IMR-90 (cell line): ENCODE data around the gene E2F4. TPM values are rescaled to one million over a fixed set of nuclear protein-coding genes. Genes with fewer than 3 reads are reported as not detected.

Source experiments
- ATAC-seq: fragments of 200-7000 bp; cut with Tn5 transposase; 2 replicates; pipeline ENCODE4 v1.9.1; 2020; ENCODE audit warnings: low read depth, mild to moderate bottlenecking, moderate library complexity
- BruUV-seq: library from RNA; stranded (reverse); fragments of 400-500 nt; replicated peaks from 2 replicates; lab custom pipeline; 2021; lab: Mats Ljungman, UMichigan
- CTCF ChIA-PET: fragments of 300-600 bp; formaldehyde crosslinking; extraction: SDS; loops from one replicate; lab custom pipeline; 2021; ENCODE audit warnings: antibody characterized with exemption; lab: Yijun Ruan, JAX
- POLR2A ChIA-PET: fragments of 300-600 bp; sonication (Branson Sonifier 250); formaldehyde crosslinking; loops from one replicate; lab custom pipeline; 2022; ENCODE audit warnings: antibody characterized with exemption; ENCODE audit not compliant: unreplicated experiment; lab: Charles Lee
- DNase-seq: peaks from one replicate; pipeline ENCODE4 v3.0.0; 2013
- H2AFZ ChIP-seq: replicated peaks from 2 replicates; pipeline ENCODE3; 2013; ENCODE audit warnings: low read length, mild to moderate bottlenecking; ENCODE audit not compliant: poor library complexity
- H2AK5ac ChIP-seq: 2 replicates; pipeline ENCODE4 v1.6.1; 2013; ENCODE audit warnings: low read depth, low read length, inconsistent platforms
- H2AK9ac ChIP-seq: replicated peaks from 2 replicates; pipeline ENCODE3; 2013; ENCODE audit warnings: mild to moderate bottlenecking, low read depth, low read length, moderate library complexity; ENCODE audit not compliant: poor library complexity
- H2BK120ac ChIP-seq: 2 replicates; pipeline ENCODE4 v1.6.1; 2013; ENCODE audit warnings: low read depth, low read length, inconsistent platforms
- H2BK15ac ChIP-seq: 3 replicates; pipeline ENCODE4 v1.6.1; 2013; ENCODE audit warnings: low read depth, low read length, inconsistent platforms
- H2BK20ac ChIP-seq: 2 replicates; pipeline ENCODE4 v1.6.1; 2013; ENCODE audit warnings: low read depth, mild to moderate bottlenecking, inconsistent platforms, low read length, moderate library complexity
- H2BK5ac ChIP-seq: 2 replicates; pipeline ENCODE4 v1.6.1; 2013; ENCODE audit warnings: mild to moderate bottlenecking, low read depth, low read length, inconsistent platforms; ENCODE audit not compliant: poor library complexity, severe bottlenecking
- H3K14ac ChIP-seq: replicated peaks from 2 replicates; pipeline ENCODE4 v1.6.1; 2013; ENCODE audit warnings: low read depth, low read length, inconsistent platforms
- H3K18ac ChIP-seq: 2 replicates; pipeline ENCODE4 v1.6.1; 2013; ENCODE audit warnings: low read depth, low read length, control low read depth
- H3K23ac ChIP-seq: 2 replicates; pipeline ENCODE4 v1.6.1; 2013; ENCODE audit warnings: low read depth, low read length, inconsistent platforms
- H3K27ac ChIP-seq: 2 replicates; pipeline ENCODE4 v1.5.1; 2013; ENCODE audit warnings: mild to moderate bottlenecking, control low read depth, low read length; ENCODE audit not compliant: insufficient read depth
- H3K27me3 ChIP-seq: 2 replicates; pipeline ENCODE4 v1.6.1; 2013; ENCODE audit warnings: low read length; ENCODE audit not compliant: control insufficient read depth, insufficient read depth
- H3K36me3 ChIP-seq: 2 replicates; pipeline ENCODE4 v1.6.1; 2013; ENCODE audit warnings: low read length, mixed read lengths; ENCODE audit not compliant: control insufficient read depth, insufficient read depth
- H3K4ac ChIP-seq: 2 replicates; pipeline ENCODE4 v1.6.1; 2013; ENCODE audit warnings: low read depth, low read length, inconsistent platforms
- H3K4me1 ChIP-seq: 2 replicates; pipeline ENCODE4 v1.6.1; 2013; ENCODE audit warnings: low read length, mixed read lengths; ENCODE audit not compliant: control insufficient read depth, insufficient read depth
- H3K4me2 ChIP-seq: 2 replicates; pipeline ENCODE4 v1.6.1; 2013; ENCODE audit warnings: low read depth, mild to moderate bottlenecking, control low read depth, low read length, moderate library complexity
- H3K4me3 ChIP-seq: 2 replicates; pipeline ENCODE4 v1.5.1; 2013; ENCODE audit warnings: low read depth, mild to moderate bottlenecking, control low read depth, low read length, moderate library complexity; ENCODE audit not compliant: insufficient read depth
- H3K56ac ChIP-seq: 2 replicates; pipeline ENCODE4 v1.6.1; 2013; ENCODE audit warnings: low read length, inconsistent platforms; ENCODE audit not compliant: insufficient read depth; ENCODE audit errors: extremely low read depth
- H3K79me1 ChIP-seq, 2 experiments: 2 replicates each; pipeline ENCODE4 v1.6.1; 2013; ENCODE audit warnings: low read length in 2 of 2, inconsistent platforms in 1 of 2, low read depth in 1 of 2
- H3K9ac ChIP-seq: 2 replicates; pipeline ENCODE4 v1.6.1; 2013; ENCODE audit warnings: low read depth, low read length, control low read depth
- H3K9me1 ChIP-seq: 2 replicates; pipeline ENCODE4 v1.6.1; 2013; ENCODE audit warnings: low read length, inconsistent platforms; ENCODE audit not compliant: insufficient read depth
- H3K9me3 ChIP-seq: 2 replicates; pipeline ENCODE4 v1.6.1; 2013; ENCODE audit warnings: low read length; ENCODE audit not compliant: control insufficient read depth, insufficient read depth
- H4K20me1 ChIP-seq: 2 replicates; pipeline ENCODE4 v1.6.1; 2013; ENCODE audit warnings: low read length, inconsistent platforms; ENCODE audit not compliant: insufficient read depth
- H4K5ac ChIP-seq: 2 replicates; pipeline ENCODE4 v1.6.1; 2013; ENCODE audit warnings: mild to moderate bottlenecking, low read depth, low read length, control low read depth
- H4K8ac ChIP-seq, 2 experiments: 2 replicates each; pipeline ENCODE4 v1.6.1; 2013; ENCODE audit warnings: low read depth in 2 of 2, low read length in 2 of 2, control low read depth in 1 of 2, inconsistent platforms in 1 of 2
- H4K91ac ChIP-seq: 2 replicates; pipeline ENCODE4 v1.6.1; 2013; ENCODE audit warnings: low read depth, low read length, inconsistent platforms; ENCODE audit not compliant: insufficient read depth
- BHLHE40 ChIP-seq: fragments of 150-350 bp; IDR thresholded peaks from 2 replicates; pipeline ENCODE4 v1.6.1; 2016; ENCODE audit warnings: mild to moderate bottlenecking, low read depth, low read length
- CEBPB ChIP-seq: IDR thresholded peaks from 2 replicates; pipeline ENCODE4 v1.6.1; 2012; ENCODE audit warnings: low read depth, low read length, improper control_type of control experiment
- CHD1 ChIP-seq: IDR thresholded peaks from 2 replicates; pipeline ENCODE4 v1.6.1; 2012; ENCODE audit warnings: low read depth, low read length, improper control_type of control experiment
- CTCF ChIP-seq: conservative IDR thresholded peaks from 2 replicates; pipeline ENCODE4 v1.5.1; 2012; ENCODE audit warnings: mild to moderate bottlenecking, low read depth, low read length, improper control_type of control experiment
- ELK1 ChIP-seq: fragments of 150-350 bp; IDR thresholded peaks from 2 replicates; pipeline ENCODE4 v1.6.1; 2016; ENCODE audit warnings: low read depth, mild to moderate bottlenecking, low read length, moderate library complexity, borderline replicate concordance
- FOS ChIP-seq: fragments of 150-350 bp; IDR thresholded peaks from 2 replicates; pipeline ENCODE4 v1.6.1; 2016; ENCODE audit warnings: low read depth, low read length
- MAFK ChIP-seq: IDR thresholded peaks from 2 replicates; pipeline ENCODE4 v1.6.1; 2012; ENCODE audit warnings: low read depth, low read length, improper control_type of control experiment
- MAZ ChIP-seq: IDR thresholded peaks from 2 replicates; pipeline ENCODE4 v1.6.1; 2012; ENCODE audit warnings: low read depth, mild to moderate bottlenecking, low read length, improper control_type of control experiment, moderate library complexity, borderline replicate concordance
- MXI1 ChIP-seq: IDR thresholded peaks from 2 replicates; pipeline ENCODE4 v1.6.1; 2012; ENCODE audit warnings: low read depth, mild to moderate bottlenecking, low read length, moderate library complexity, borderline replicate concordance
- NFE2L2 ChIP-seq: fragments of 150-350 bp; IDR thresholded peaks from 2 replicates; pipeline ENCODE4 v1.6.1; 2016; ENCODE audit warnings: low read depth, mild to moderate bottlenecking, low read length
- POLR2A ChIP-seq: IDR thresholded peaks from 2 replicates; pipeline ENCODE4 v1.6.1; 2012; ENCODE audit warnings: mild to moderate bottlenecking, low read depth, low read length
- RAD21 ChIP-seq: IDR thresholded peaks from 2 replicates; pipeline ENCODE4 v1.6.1; 2012; ENCODE audit warnings: low read length, improper control_type of control experiment
- RCOR1 ChIP-seq: IDR thresholded peaks from 2 replicates; pipeline ENCODE4 v1.6.1; 2012; ENCODE audit warnings: mild to moderate bottlenecking, low read length, improper control_type of control experiment; ENCODE audit not compliant: insufficient replicate concordance
- RFX5 ChIP-seq: IDR thresholded peaks from 2 replicates; pipeline ENCODE4 v1.8.0; 2012; ENCODE audit warnings: low read depth, mild to moderate bottlenecking, low read length, moderate library complexity
- SMC3 ChIP-seq: fragments of 150-350 bp; IDR thresholded peaks from 2 replicates; pipeline ENCODE4 v1.6.1; 2016; ENCODE audit warnings: low read depth, mild to moderate bottlenecking, antibody characterized with exemption, low read length, moderate library complexity
- USF2 ChIP-seq: fragments of 150-350 bp; IDR thresholded peaks from 2 replicates; pipeline ENCODE4 v1.6.1; 2017; ENCODE audit warnings: mild to moderate bottlenecking, antibody characterized with exemption, low read length, low read depth
- WGBS, 2 experiments: methylation state at CpG; one replicate each; pipeline versions ENCODE4 v1.1.5 to v1.1.7; 2013; ENCODE audit warnings: missing lambda C conversion rate in 2 of 2; ENCODE audit not compliant: insufficient read length in 1 of 2; ENCODE audit errors: extremely low coverage in 2 of 2; 5-methylcytosine and 5-hydroxymethylcytosine counted together
- dilution Hi-C: fragments of 300-500 bp; cut with HindIII; formaldehyde crosslinking; loops from one replicate; pipeline ENCODE4 v1.14.3; 2018; ENCODE audit warnings: low sequenced_read_pairs; ENCODE audit not compliant: unreplicated experiment
- in situ Hi-C: fragments of 300-500 bp; cut with MboI; formaldehyde crosslinking; loops from 3 replicates; pipeline ENCODE4 v1.14.3; 2019; ENCODE audit warnings: low sequenced_read_pairs, inconsistent platforms, mixed read lengths
- intact Hi-C: fragments of 100-400 bp; cut with micrococcal nuclease; formaldehyde crosslinking; loops from 2 replicates; pipeline ENCODE4 v1.10.0; 2022
- polyA plus RNA-seq, 3 experiments: library from polyadenylated mRNA; depleted of rRNA; stranded (reverse); fragments of >200 nt; gene quantifications; 2 replicates each; pipeline ENCODE4 v1.2.3, GENCODE V29; 2012; ENCODE audit warnings: low replicate concordance in 1 of 3
- total RNA-seq: library from RNA; depleted of rRNA; stranded (reverse); fragments of >200 nt; gene quantifications from 2 replicates; pipeline ENCODE4 v1.2.3, GENCODE V29; 2012

E2F4 gene
- total and polyA plus RNA-seq, 2 of the 4 experiments (the other 2 are of a cell fraction), result 63.4 to 103 TPM

GRCh38 chr16:67148221-67148620, 43.7 kb upstream of the E2F4 start:
- Histone ChIP-seq H3K9me1 (peaks cover 4% of the 10 kb centered on the region; the same call in 1 of the 2 replicates), H3K56ac (no peak overlapping the region), H3K4ac (no peak overlapping the region), H3K18ac (no peak overlapping the region), H2AK9ac (no peak overlapping the region), H3K27ac (no peak overlapping the region), H3K27me3 (no peaks in the 10 kb centered on the region), H4K20me1 (peaks cover 7% of the 10 kb centered on the region; the same call in 1 of the 2 replicates), H3K4me3 (no peak overlapping the region), H2BK20ac (no peak overlapping the region), H2AFZ (no peak overlapping the region), H4K91ac (no peak overlapping the region), H3K4me2 (no peak overlapping the region), H4K8ac (no peak overlapping the region), H3K79me1 (peaks cover 0 to 30% of the 10 kb centered on the region in 2 experiments; a peak in 2 of 4 replicates), H3K36me3 (peaks cover 52% of the 10 kb centered on the region), H2BK5ac (no peak overlapping the region), H3K9me3 (no peaks in the 10 kb centered on the region), H3K4me1 (peaks cover 5% of the 10 kb centered on the region; the same call in 1 of the 2 replicates), H3K14ac (no peak overlapping the region), H2BK15ac (no peak overlapping the region), H3K23ac (no peak overlapping the region), H4K5ac (no peak overlapping the region), H2AK5ac (no peak overlapping the region), H3K9ac (no peak overlapping the region), H2BK120ac (no peak overlapping the region)
- dilution Hi-C loops, result no loop called here
- DNase-seq, result no peak
- POLR2A ChIA-PET, result no interaction called here
- WGBS, 2 experiments, result no CpG with 5 or more reads among the region's 2 CpGs
- TF ChIP-seq SMC3 (no peak), MAFK (no peak), MAZ (no peak), RFX5 (no peak), NFE2L2 (no peak), RCOR1 (no peak), FOS (no peak), CTCF (no peak), RAD21 (no peak), CHD1 (no peak), BHLHE40 (no peak), USF2 (no peak), CEBPB (no peak), MXI1 (no peak), POLR2A (no peak), ELK1 (no peak)
- CTCF ChIA-PET, result no interaction called here
- no peak for ATAC-seq
- no TSS peak for BruUV-seq
- in situ Hi-C loops, result no loop called here
- intact Hi-C loops, result no loop called here
